GM06990 (cell line): ENCODE results near the gene UCMA.
"Not testable (repeated sequence)": the region's sequence is repeated elsewhere in the genome, so short reads cannot be mapped to it uniquely, and the experiment has no call there.

Experiments
- DNase-seq: peaks from one replicate; pipeline ENCODE4 v3.0.0-alpha.2; 2011; ENCODE audit not compliant: insufficient read length; ENCODE audit errors: extremely low read depth
- H3K27me3 ChIP-seq: replicated peaks from 2 replicates; pipeline ENCODE4 v1.6.0; 2011; ENCODE audit warnings: low read length; ENCODE audit not compliant: control insufficient read depth, insufficient read depth
- H3K36me3 ChIP-seq: 2 replicates; pipeline ENCODE4 v1.5.1; 2011; ENCODE audit warnings: low read length; ENCODE audit not compliant: control insufficient read depth, insufficient read depth
- H3K4me3 ChIP-seq: replicated peaks from 2 replicates; pipeline ENCODE4 v1.5.1; 2011; ENCODE audit warnings: low read depth, mild to moderate bottlenecking, control low read depth, low read length
- TF ChIP-seq, protein P1 (sequence below): IDR thresholded peaks from 2 replicates; pipeline ENCODE4 v1.5.1; 2011; ENCODE audit warnings: low read length, control low read depth, mild to moderate bottlenecking, inconsistent platforms; ENCODE audit not compliant: insufficient read depth, poor library complexity, severe bottlenecking

Gene UCMA

DNA sequence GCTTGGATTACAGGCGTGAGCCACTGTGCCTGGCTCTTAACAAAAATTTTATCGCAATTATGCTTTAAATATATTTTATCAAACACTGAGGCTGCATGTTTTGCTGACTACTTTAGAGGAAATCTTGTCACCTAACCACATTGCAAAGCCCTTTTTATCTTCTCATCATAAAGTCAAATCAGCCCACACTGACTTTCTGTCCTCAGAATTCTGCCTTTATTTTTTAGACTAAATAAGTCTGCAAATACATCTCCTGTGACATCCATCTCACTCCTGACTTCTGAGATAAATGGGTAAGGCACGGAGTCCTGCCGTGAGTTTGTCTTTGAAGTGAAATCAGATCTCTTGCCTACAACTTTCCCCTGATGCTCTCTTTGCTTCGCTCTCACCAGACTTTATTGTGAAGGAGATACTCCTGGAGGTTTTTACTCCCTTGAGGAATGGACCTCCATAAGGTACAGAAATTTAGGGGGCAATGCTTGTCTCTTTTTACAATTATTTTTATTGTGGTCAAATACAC lies 23.5 kb upstream of the UCMA start:
- no peaks in the 10 kb centered on the region for H3K36me3 ChIP-seq
- H3K4me3 ChIP-seq: no peak overlapping the region
- TF ChIP-seq, protein P1, sequence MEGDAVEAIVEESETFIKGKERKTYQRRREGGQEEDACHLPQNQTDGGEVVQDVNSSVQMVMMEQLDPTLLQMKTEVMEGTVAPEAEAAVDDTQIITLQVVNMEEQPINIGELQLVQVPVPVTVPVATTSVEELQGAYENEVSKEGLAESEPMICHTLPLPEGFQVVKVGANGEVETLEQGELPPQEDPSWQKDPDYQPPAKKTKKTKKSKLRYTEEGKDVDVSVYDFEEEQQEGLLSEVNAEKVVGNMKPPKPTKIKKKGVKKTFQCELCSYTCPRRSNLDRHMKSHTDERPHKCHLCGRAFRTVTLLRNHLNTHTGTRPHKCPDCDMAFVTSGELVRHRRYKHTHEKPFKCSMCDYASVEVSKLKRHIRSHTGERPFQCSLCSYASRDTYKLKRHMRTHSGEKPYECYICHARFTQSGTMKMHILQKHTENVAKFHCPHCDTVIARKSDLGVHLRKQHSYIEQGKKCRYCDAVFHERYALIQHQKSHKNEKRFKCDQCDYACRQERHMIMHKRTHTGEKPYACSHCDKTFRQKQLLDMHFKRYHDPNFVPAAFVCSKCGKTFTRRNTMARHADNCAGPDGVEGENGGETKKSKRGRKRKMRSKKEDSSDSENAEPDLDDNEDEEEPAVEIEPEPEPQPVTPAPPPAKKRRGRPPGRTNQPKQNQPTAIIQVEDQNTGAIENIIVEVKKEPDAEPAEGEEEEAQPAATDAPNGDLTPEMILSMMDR: no peak
- no peaks in the 10 kb centered on the region for H3K27me3 ChIP-seq
- no peak for DNase-seq

DNA sequence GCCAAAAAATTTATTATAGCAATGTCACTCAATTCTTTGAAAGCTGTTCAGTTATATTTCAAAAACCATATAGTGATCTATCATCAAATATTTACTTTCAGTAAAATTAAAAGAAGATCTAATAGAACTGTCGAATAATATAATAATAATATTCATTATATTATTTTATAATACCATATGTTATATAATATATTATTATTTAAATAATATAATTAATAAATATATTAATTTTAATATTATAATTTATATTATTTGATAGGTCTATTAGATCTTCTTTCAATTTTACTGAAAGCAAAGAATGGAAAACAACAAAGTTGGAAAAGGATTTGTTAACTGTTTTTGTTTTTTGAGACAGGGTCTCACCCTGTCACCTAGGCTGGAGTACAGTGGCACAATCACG lies 22.5 kb upstream of the UCMA start:
- Histone ChIP-seq H3K4me3 (no peak overlapping the region), H3K27me3 (no peaks in the 10 kb centered on the region), H3K36me3 (no peaks in the 10 kb centered on the region)
- DNase-seq: no peak
- TF ChIP-seq, protein P1: no peak

- DNase-seq: no peak
- H3K36me3 ChIP-seq: no peaks in the 10 kb centered on the region
- no peaks in the 10 kb centered on the region for H3K27me3 ChIP-seq
- TF ChIP-seq, protein P1: no peak
- H3K4me3 ChIP-seq: no peak overlapping the region
Observed at GRCh38 chr10:13253726-13254125, 19.6 kb upstream of the UCMA start.

DNA sequence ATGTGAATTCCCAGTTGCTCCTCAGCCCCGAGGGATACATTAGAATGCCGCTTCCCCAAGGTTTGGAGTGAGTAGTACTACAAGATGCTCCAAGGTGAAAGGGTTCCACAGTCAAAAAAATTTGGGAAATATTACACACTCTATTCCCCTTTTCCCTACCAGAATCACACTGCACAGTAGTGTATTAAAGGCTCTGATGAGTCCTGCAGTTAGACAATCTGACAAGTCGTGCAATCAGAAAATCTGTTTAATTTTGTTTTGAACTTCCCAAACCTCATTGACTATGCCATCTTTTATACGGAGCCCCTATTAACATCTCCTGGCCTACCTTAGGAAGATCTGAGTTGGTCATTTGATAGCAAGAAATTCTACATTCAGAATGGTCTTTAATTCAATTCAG lies 13.6 kb upstream of the UCMA start:
- H3K36me3 ChIP-seq: no peaks in the 10 kb centered on the region
- TF ChIP-seq, protein P1: no peak
- no peak for DNase-seq

GRCh38 chr10:13247246-13247645 lies 13.1 kb upstream of the UCMA start:
- no peak overlapping the region for H3K4me3 ChIP-seq
- no peaks in the 10 kb centered on the region for H3K36me3 ChIP-seq
- DNase-seq: no peak
- H3K27me3 ChIP-seq: no peaks in the 10 kb centered on the region; the same call in 1 of the 2 replicates
- TF ChIP-seq, protein P1: no peak

More for the DNA sequence above, 13.6 kb upstream of the UCMA start:
- Histone ChIP-seq H3K27me3 (no peaks in the 10 kb centered on the region; the same call in 1 of the 2 replicates), H3K4me3 (no peak overlapping the region)

DNA sequence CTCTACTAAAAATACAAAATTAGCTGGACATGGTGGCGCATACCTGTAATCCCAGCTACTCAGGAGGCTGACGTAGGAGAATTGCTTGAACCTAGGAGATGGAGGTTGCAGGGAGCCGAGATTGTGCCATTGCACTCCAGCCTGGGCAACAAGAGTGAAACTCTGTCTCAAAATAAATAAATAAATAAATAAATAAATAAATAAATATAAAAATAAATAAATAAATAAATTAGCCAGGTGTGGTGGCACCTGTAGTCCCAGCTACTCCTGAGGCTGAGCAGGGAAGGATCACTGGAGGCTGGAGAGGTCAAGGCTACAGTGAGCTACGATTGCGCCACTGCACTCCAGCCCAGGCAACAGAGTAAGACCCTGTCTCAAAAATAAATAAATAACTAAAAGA lies 8.1 kb upstream of the UCMA start:
- DNase-seq, H3K27me3 ChIP-seq, H3K4me3 ChIP-seq: not testable (repeated sequence)

More for the DNA sequence above, 8.1 kb upstream of the UCMA start:
- H3K36me3 ChIP-seq: not testable (repeated sequence)
